OCI-M1 (cell line): ENCODE data around the gene PTPRN2.

Experiments
- DNase-seq: peaks from one replicate; lab custom pipeline; 2025; lab: John Stamatoyannopoulos, UW

Gene PTPRN2

GRCh38 chr7:158266426-158266816 is 321.2 kb downstream of the PTPRN2 start:
- no peak for DNase-seq

GRCh38 chr7:158265743-158266080 is 321.9 kb downstream of the PTPRN2 start:
- no peak for DNase-seq

GRCh38 chr7:158264881-158265742 is 322.5 kb downstream of the PTPRN2 start:
- no peak for DNase-seq

GRCh38 chr7:158263964-158264748 is 323.5 kb downstream of the PTPRN2 start:
- DNase-seq: no peak

- DNase-seq: no peak
Observed at GRCh38 chr7:158263110-158263963, 324.3 kb downstream of the PTPRN2 start.

- no peak for DNase-seq
Observed at GRCh38 chr7:158262284-158263109, 325.1 kb downstream of the PTPRN2 start.

GRCh38 chr7:158261362-158262235 is 326.0 kb downstream of the PTPRN2 start:
- DNase-seq: no peak

GRCh38 chr7:158260567-158261361 is 326.9 kb downstream of the PTPRN2 start:
- no peak for DNase-seq

GRCh38 chr7:158259671-158260418 is 327.8 kb downstream of the PTPRN2 start:
- DNase-seq: no peak

GRCh38 chr7:158259141-158259540 is 328.5 kb downstream of the PTPRN2 start:
- DNase-seq: no peak

- DNase-seq: no peak
Observed at GRCh38 chr7:158258411-158259130, 329.1 kb downstream of the PTPRN2 start.

GRCh38 chr7:158257516-158258410 is 329.9 kb downstream of the PTPRN2 start:
- DNase-seq: no peak

- no peak for DNase-seq
Observed at GRCh38 chr7:158257001-158257400, 330.6 kb downstream of the PTPRN2 start.

GRCh38 chr7:158256091-158256816 is 331.4 kb downstream of the PTPRN2 start:
- DNase-seq: no peak

- no peak for DNase-seq
Observed at GRCh38 chr7:158255558-158255957, 332.1 kb downstream of the PTPRN2 start.

GRCh38 chr7:158255156-158255555 is 332.5 kb downstream of the PTPRN2 start:
- no peak for DNase-seq
